H9 (cell line): ENCODE measurements around the gene ALG8. TPM values are rescaled to one million over a fixed set of nuclear protein-coding genes. Genes with fewer than 3 reads are reported as not detected.

Experiments
- DNase-seq: peaks from one replicate; pipeline ENCODE4 v3.0.0-alpha.2; 2017
- H2AFZ ChIP-seq: one replicate; pipeline ENCODE4 v1.6.1; 2013; ENCODE audit warnings: mild to moderate bottlenecking, low read length, control low read depth, moderate library complexity
- H2AK5ac ChIP-seq: 2 replicates; pipeline ENCODE4 v1.6.1; 2013; ENCODE audit warnings: low read length, control low read depth, mixed read lengths; ENCODE audit not compliant: insufficient read length
- H2BK120ac ChIP-seq: one replicate; pipeline ENCODE4 v1.6.1; 2013; ENCODE audit warnings: low read depth, mild to moderate bottlenecking, low read length, control low read depth, inconsistent platforms; ENCODE audit not compliant: poor library complexity, severe bottlenecking
- H2BK12ac ChIP-seq: 2 replicates; pipeline ENCODE4 v1.6.1; 2013; ENCODE audit warnings: low read length, control low read depth, mixed read lengths, low read depth; ENCODE audit not compliant: insufficient read length
- H2BK15ac ChIP-seq: 2 replicates; pipeline ENCODE4 v1.6.1; 2013; ENCODE audit warnings: low read depth, low read length, control low read depth
- H2BK20ac ChIP-seq: one replicate; pipeline ENCODE4 v1.6.1; 2013; ENCODE audit warnings: low read depth, mild to moderate bottlenecking, low read length, control low read depth, inconsistent platforms; ENCODE audit not compliant: poor library complexity, severe bottlenecking
- H2BK5ac ChIP-seq: 2 replicates; pipeline ENCODE4 v1.6.1; 2013; ENCODE audit warnings: low read length, control low read depth, mixed read lengths; ENCODE audit not compliant: insufficient read length
- H3K14ac ChIP-seq: 2 replicates; pipeline ENCODE4 v1.6.1; 2013; ENCODE audit warnings: low read length, control low read depth; ENCODE audit not compliant: insufficient read depth
- H3K18ac ChIP-seq: 2 replicates; pipeline ENCODE4 v1.6.1; 2013; ENCODE audit warnings: low read depth, mild to moderate bottlenecking, mixed read lengths, low read length, control low read depth; ENCODE audit not compliant: insufficient read length
- H3K23ac ChIP-seq: 2 replicates; pipeline ENCODE4 v1.6.1; 2013; ENCODE audit warnings: low read length, control low read depth, mixed read lengths, low read depth; ENCODE audit not compliant: insufficient read length
- H3K23me2 ChIP-seq: 2 replicates; pipeline ENCODE4 v1.6.1; 2013; ENCODE audit warnings: low read depth, mild to moderate bottlenecking, mixed read lengths, low read length, control low read depth; ENCODE audit not compliant: insufficient read length, poor library complexity, severe bottlenecking
- H3K27ac ChIP-seq: 2 replicates; pipeline ENCODE4 v1.5.1; 2013; ENCODE audit warnings: low read length, control low read depth, mixed read lengths, low read depth; ENCODE audit not compliant: insufficient read length
- H3K27me3 ChIP-seq: 2 replicates; pipeline ENCODE4 v1.6.1; 2013; ENCODE audit warnings: low read length, control low read depth, inconsistent platforms; ENCODE audit not compliant: insufficient read depth
- H3K4ac ChIP-seq: 2 replicates; pipeline ENCODE4 v1.6.1; 2013; ENCODE audit warnings: low read depth, mild to moderate bottlenecking, control low read depth, inconsistent platforms, low read length, moderate library complexity
- H3K4me1 ChIP-seq: 2 replicates; pipeline ENCODE4 v1.6.1; 2013; ENCODE audit warnings: low read length, control low read depth, inconsistent platforms; ENCODE audit not compliant: insufficient read depth
- H3K4me2 ChIP-seq: 2 replicates; pipeline ENCODE4 v1.6.1; 2013; ENCODE audit warnings: low read length, control low read depth, mixed read lengths; ENCODE audit not compliant: insufficient read length, insufficient read depth
- H3K56ac ChIP-seq: 2 replicates; pipeline ENCODE4 v1.6.1; 2013; ENCODE audit warnings: low read depth, mild to moderate bottlenecking, mixed read lengths, low read length, control low read depth; ENCODE audit not compliant: insufficient read length
- H3K79me1 ChIP-seq: 2 replicates; pipeline ENCODE4 v1.6.1; 2013; ENCODE audit warnings: low read depth, mild to moderate bottlenecking, moderate library complexity, low read length, control low read depth, inconsistent platforms; ENCODE audit not compliant: insufficient read depth, poor library complexity, severe bottlenecking
- H3K79me2 ChIP-seq: 2 replicates; pipeline ENCODE4 v1.6.1; 2013; ENCODE audit warnings: low read length, control low read depth, inconsistent platforms; ENCODE audit not compliant: insufficient read depth
- H3K9ac ChIP-seq: 2 replicates; pipeline ENCODE4 v1.6.1; 2013; ENCODE audit warnings: low read length, control low read depth, mixed read lengths; ENCODE audit not compliant: insufficient read length; ENCODE audit errors: extremely low read depth
- H3K9me3 ChIP-seq: one replicate; pipeline ENCODE4 v1.6.1; 2013; ENCODE audit warnings: low read depth, low read length, inconsistent platforms; ENCODE audit not compliant: control insufficient read depth
- H3T11ph ChIP-seq: one replicate; pipeline ENCODE4 v1.6.1; 2013; ENCODE audit warnings: mild to moderate bottlenecking, low read length, control low read depth, inconsistent platforms
- H4K20me1 ChIP-seq: one replicate; pipeline ENCODE4 v1.6.1; 2013; ENCODE audit not compliant: control insufficient read depth, insufficient read length, insufficient read depth
- H4K5ac ChIP-seq: 2 replicates; pipeline ENCODE4 v1.6.1; 2013; ENCODE audit warnings: low read depth, mild to moderate bottlenecking, mixed read lengths, low read length, control low read depth; ENCODE audit not compliant: insufficient read length
- H4K8ac ChIP-seq: replicated peaks from 2 replicates; pipeline ENCODE4 v1.6.1; 2013; ENCODE audit warnings: low read length, control low read depth, mixed read lengths, low read depth; ENCODE audit not compliant: insufficient read length
- H4K91ac ChIP-seq: 2 replicates; pipeline ENCODE4 v1.6.1; 2013; ENCODE audit warnings: low read depth, mild to moderate bottlenecking, moderate library complexity, mixed read lengths, low read length, control low read depth; ENCODE audit not compliant: insufficient read length
- H3K27ac Mint-ChIP-seq, 3 experiments: 2 replicates in 2 of 3; 3 replicates in 1 of 3; pipeline ENCODE4 v1.8.0; 2020 to 2021; ENCODE audit warnings: mixed read lengths in 3 of 3, mild to moderate bottlenecking in 1 of 3, moderate library complexity in 1 of 3
- H3K27me3 Mint-ChIP-seq: 2 replicates; pipeline ENCODE4 v1.8.0; 2021; ENCODE audit warnings: low read depth, mild to moderate bottlenecking, moderate library complexity, mixed read lengths
- H3K36me3 Mint-ChIP-seq, 3 experiments: 2 replicates in 2 of 3; 3 replicates in 1 of 3; pipeline ENCODE4 v1.8.0; 2020 to 2021; ENCODE audit warnings: low read depth in 3 of 3, mixed read lengths in 3 of 3; ENCODE audit not compliant: insufficient read depth in 1 of 3
- H3K4me1 Mint-ChIP-seq, 2 experiments: 2 replicates each; pipeline ENCODE4 v1.8.0; 2020; ENCODE audit warnings: mixed read lengths in 2 of 2
- H3K4me3 Mint-ChIP-seq, 2 experiments: 2 replicates in 1 of 2; 3 replicates in 1 of 2; pipeline ENCODE4 v1.8.0; 2020 to 2021; ENCODE audit warnings: mild to moderate bottlenecking in 2 of 2, mixed read lengths in 2 of 2, moderate library complexity in 1 of 2
- H3K9me3 Mint-ChIP-seq, 2 experiments: 2 replicates in 1 of 2; 3 replicates in 1 of 2; pipeline ENCODE4 v1.8.0; 2020; ENCODE audit warnings: mild to moderate bottlenecking in 2 of 2, mixed read lengths in 2 of 2, moderate library complexity in 1 of 2
- CTCF ChIP-seq: fragments of 200-600 bp; sonication (generic); conservative IDR thresholded peaks from 3 replicates; pipeline ENCODE4 v1.8.0; 2021; ENCODE audit warnings: antibody characterized with exemption, mild to moderate bottlenecking
- WGBS: extraction: QIAGEN DNeasy Blood & Tissue Kit; methylation state at CpG from one replicate; pipeline ENCODE4 v1.1.7; 2013; ENCODE audit warnings: missing lambda C conversion rate, low lambda C conversion rate, mixed read lengths; ENCODE audit not compliant: insufficient read length; ENCODE audit errors: extremely low coverage; 5-methylcytosine and 5-hydroxymethylcytosine counted together
- total RNA-seq: library from RNA; stranded (reverse); gene quantifications from 2 replicates; pipeline ENCODE4 v1.2.1, GENCODE V29; 2021

Gene ALG8
- total RNA-seq, 1 experiment from 2014 or later, result 77.5 TPM

- H3K27me3 Mint-ChIP-seq, result no peaks in the 10 kb centered on the region
Measured at GRCh38 chr11:78065203-78065602, 74.2 kb downstream of the ALG8 start.

More at GRCh38 chr11:78065203-78065602, 74.2 kb downstream of the ALG8 start:
- Histone ChIP-seq H2BK5ac (no peak overlapping the region), H3K79me2 (no peaks in the 10 kb centered on the region), H3K9ac (no peak overlapping the region), H2BK15ac (no peak overlapping the region), H3K14ac (no peak overlapping the region), H3K23me2 (no peaks in the 10 kb centered on the region), H3K4ac (no peak overlapping the region), H2BK12ac (no peak overlapping the region), H2AFZ (no peak overlapping the region), H3K56ac (no peak overlapping the region), H4K20me1 (no peaks in the 10 kb centered on the region), H4K8ac (no peak overlapping the region), H3K9me3 (no peaks in the 10 kb centered on the region), H2BK20ac (no peak overlapping the region), H2BK120ac (no peak overlapping the region), H3K18ac (no peak overlapping the region), H3K23ac (no peak overlapping the region), H3K4me2 (no peak overlapping the region), H3K4me1 (no peaks in the 10 kb centered on the region), H4K91ac (no peak overlapping the region), H3T11ph (no peak overlapping the region), H2AK5ac (no peak overlapping the region), H4K5ac (no peak overlapping the region), H3K79me1 (no peaks in the 10 kb centered on the region), H3K27me3 (no peaks in the 10 kb centered on the region), H3K27ac (no peak overlapping the region)
- Mint-ChIP-seq H3K4me3 (no peak overlapping the region), H3K36me3 (peaks cover 14 to 28% (median 25%) of the 10 kb centered on the region in 3 experiments; a peak in 6 of 7 replicates), H3K9me3 (no peaks in the 10 kb centered on the region), H3K4me1 (no peaks in the 10 kb centered on the region), H3K27ac (no peak overlapping the region)
- no peak for DNase-seq
- no CpG with 5 or more reads among the region's 2 CpGs for WGBS
- no peak for TF ChIP-seq CTCF
